Left renal cortex interstitium (tissue), 4 donors: ENCODE data around the gene DUOXA2. TPM values are rescaled to one million over a fixed set of nuclear protein-coding genes. Genes with fewer than 3 reads are reported as not detected.
"Not testable (repeated sequence)": the region's sequence is repeated elsewhere in the genome, so short reads cannot be mapped to it uniquely, and the experiment has no call there.

Source experiments
- DNase-seq, 4 donors: peaks; one replicate each; pipeline ENCODE4 v3.0.0-alpha.2; 2013; ENCODE audit warnings: low read depth in 4 of 4, low spot score in 2 of 4, missing footprints in 1 of 4
- polyA plus RNA-seq, 4 donors: library from polyadenylated mRNA; unstranded; fragments of 120-200 nt; gene quantifications; one replicate each; pipeline ENCODE4 v1.2.1, GENCODE V29; 2013; ENCODE audit not compliant: insufficient read length in 4 of 4

Gene DUOXA2
- under 1 TPM in 2 of 4 donors, not detected in 2; 0.08 to 0.10 TPM for polyA plus RNA-seq

GRCh38 chr15:45114076-45114750, at the start of gene DUOXA2, which contains the start of gene DUOX2:
TSS of gene DUOXA2 (plus strand) at chr15:45114326. CDS start at chr15:45114606, 280 bp downstream.
TSS of gene DUOX2 (minus strand) at chr15:45114172. CDS start at chr15:45113411, 761 bp downstream.
- no peak for DNase-seq

GRCh38 chr15:45064386-45064785, 49.7 kb upstream of the DUOXA2 start:
- DNase-seq, result no peak

GRCh38 chr15:45069942-45070360, 44.2 kb upstream of the DUOXA2 start:
- DNase-seq, result not testable (repeated sequence)

- DNase-seq, result not testable (repeated sequence)
Measured at GRCh38 chr15:45073602-45074001, 40.5 kb upstream of the DUOXA2 start.

GRCh38 chr15:45075440-45076320, 38.4 kb upstream of the DUOXA2 start:
- DNase-seq, result not testable (repeated sequence)

- DNase-seq, result not testable (repeated sequence)
Measured at GRCh38 chr15:45077391-45077790, 36.7 kb upstream of the DUOXA2 start.

GRCh38 chr15:45079201-45079600, 34.9 kb upstream of the DUOXA2 start:
- not testable (repeated sequence) for DNase-seq

GRCh38 chr15:45079628-45080246, 34.4 kb upstream of the DUOXA2 start:
- DNase-seq, result not testable (repeated sequence)

GRCh38 chr15:45080593-45080992, 33.5 kb upstream of the DUOXA2 start:
- DNase-seq, result not testable (repeated sequence)

- not testable (repeated sequence) for DNase-seq
Measured at GRCh38 chr15:45082412-45082811, 31.7 kb upstream of the DUOXA2 start.

GRCh38 chr15:45083223-45083622, 30.9 kb upstream of the DUOXA2 start:
- DNase-seq, result no peak

- DNase-seq, result no peak
Measured at GRCh38 chr15:45084163-45084562, 30.0 kb upstream of the DUOXA2 start.

GRCh38 chr15:45087513-45087912, 26.6 kb upstream of the DUOXA2 start:
- no peak for DNase-seq

- no peak for DNase-seq
Measured at GRCh38 chr15:45088801-45089711, 25.1 kb upstream of the DUOXA2 start.

GRCh38 chr15:45089712-45090373, 24.3 kb upstream of the DUOXA2 start:
- DNase-seq, result no peak

GRCh38 chr15:45091161-45091560, 23.0 kb upstream of the DUOXA2 start:
- no peak for DNase-seq

GRCh38 chr15:45091576-45091975, 22.6 kb upstream of the DUOXA2 start:
- DNase-seq, result no peak

- DNase-seq, result no peak
Measured at GRCh38 chr15:45093013-45093412, 21.1 kb upstream of the DUOXA2 start.

- DNase-seq, result no peak
Measured at GRCh38 chr15:45093622-45094357, 20.3 kb upstream of the DUOXA2 start.
